ENCODE data around the gene INPP5D.

Gene INPP5D

GRCh38 chr2:233053928-233054784 is 6.0 kb upstream of the INPP5D start:
- DNase-seq = peak; percentile 48 to 59

GRCh38 chr2:233055362-233055761 is 4.8 kb upstream of the INPP5D start:
- DNase-seq = no peak

- DNase-seq = no peak
These were observed 3.1 kb upstream of the INPP5D start for GRCh38 chr2:233056961-233057605.

GRCh38 chr2:233058717-233059546 is 1.2 kb upstream of the INPP5D start:
- DNase-seq = no peak

- DNase-seq = no peak
These were observed 670 bp upstream of the INPP5D start for GRCh38 chr2:233059547-233059796.

GRCh38 chr2:233060501-233060979 is 398 bp downstream of the INPP5D start:
- no peak for DNase-seq

- peak; percentile 64 to 83 for DNase-seq
These were observed 943 bp downstream of the INPP5D start for GRCh38 chr2:233060980-233061590.

GRCh38 chr2:233061591-233062450 is 1.7 kb downstream of the INPP5D start:
- peak; percentile 41 to 43 for DNase-seq

- DNase-seq = peak in 1 of 2 donors; percentile 34
These were observed 2.3 kb downstream of the INPP5D start for GRCh38 chr2:233062451-233062850.

GRCh38 chr2:233062946-233063268 is 2.8 kb downstream of the INPP5D start:
- no peak for DNase-seq

GRCh38 chr2:233063269-233063975 is 3.3 kb downstream of the INPP5D start:
- peak in 1 of 2 donors; percentile 31 for DNase-seq

GRCh38 chr2:233063976-233064411 is 3.9 kb downstream of the INPP5D start:
- DNase-seq = no peak

GRCh38 chr2:233064530-233065199 is 4.5 kb downstream of the INPP5D start:
- DNase-seq = no peak

- DNase-seq = peak; percentile 24 to 32
These were observed 5.1 kb downstream of the INPP5D start for GRCh38 chr2:233065200-233065589.

GRCh38 chr2:233065954-233066470 is 5.9 kb downstream of the INPP5D start:
- no peak for DNase-seq

- DNase-seq = no peak
These were observed 8.7 kb downstream of the INPP5D start for GRCh38 chr2:233068762-233069418.

GRCh38 chr2:233072838-233073237 is 12.7 kb downstream of the INPP5D start:
- no peak for DNase-seq

GRCh38 chr2:233074106-233074505 is 14.0 kb downstream of the INPP5D start:
- no peak for DNase-seq

- peak; percentile 48 to 49 for DNase-seq
These were observed 15.2 kb downstream of the INPP5D start for GRCh38 chr2:233075141-233075965.

Measured in inflammatory macrophage (primary cell).